ENCODE data around the gene MTARC2.

MTARC2 gene

DNA sequence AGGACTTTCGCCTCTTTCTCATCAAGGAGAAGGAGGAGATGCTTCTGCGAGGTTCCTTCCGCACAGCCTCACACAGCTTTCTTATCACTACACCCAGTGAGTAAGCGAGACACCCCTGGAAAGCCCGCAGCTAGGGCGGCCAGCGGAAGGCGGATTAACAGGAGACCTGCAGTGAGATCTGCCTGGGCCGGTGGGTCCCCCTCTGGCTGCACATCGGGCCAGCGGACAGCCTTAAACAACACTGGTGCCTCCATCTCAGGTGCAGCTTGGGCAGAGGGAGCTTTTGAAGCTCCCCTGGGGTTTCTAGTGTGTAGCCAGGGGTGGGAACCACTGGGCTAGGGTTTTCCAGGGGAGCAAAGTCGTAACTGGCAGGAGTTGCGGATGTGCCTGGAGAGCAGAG lies 21.1 kb downstream of the MTARC2 start:
- no peak for DNase-seq (ENCODE audit: low read depth)

DNA sequence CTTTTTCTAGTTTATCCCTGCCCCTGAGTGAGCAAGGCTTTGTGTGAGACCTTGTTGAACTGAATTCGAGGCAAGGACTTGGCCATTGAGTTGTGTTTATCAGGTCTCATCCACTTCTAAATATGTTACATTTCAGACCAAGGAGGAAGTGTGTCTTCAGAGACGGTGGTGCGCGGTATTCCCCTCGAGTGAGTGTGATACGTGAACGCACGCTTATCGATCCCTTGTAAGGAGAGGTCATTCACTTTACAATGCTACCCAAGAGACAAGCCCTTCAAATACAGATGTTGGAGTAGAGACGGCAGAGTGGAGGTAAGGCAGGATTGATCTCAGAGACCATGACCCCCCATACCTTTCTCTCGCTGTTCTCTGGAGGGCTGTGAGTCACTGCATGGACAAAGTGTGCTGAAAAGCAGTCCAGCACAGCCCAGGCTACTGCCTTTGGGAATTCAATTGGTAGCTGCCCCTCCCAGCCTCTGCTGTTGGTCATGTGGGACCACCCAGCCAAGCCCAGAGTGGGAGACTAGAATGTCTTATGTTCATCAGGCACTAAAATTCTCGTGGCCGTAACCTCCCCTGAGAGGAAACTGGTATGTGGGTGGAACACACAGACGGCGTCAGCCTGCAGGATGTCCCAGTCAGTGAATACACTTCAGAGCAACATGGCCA lies 22.3 kb downstream of the MTARC2 start:
- DNase-seq (ENCODE audit: low read depth), result no peak

DNA sequence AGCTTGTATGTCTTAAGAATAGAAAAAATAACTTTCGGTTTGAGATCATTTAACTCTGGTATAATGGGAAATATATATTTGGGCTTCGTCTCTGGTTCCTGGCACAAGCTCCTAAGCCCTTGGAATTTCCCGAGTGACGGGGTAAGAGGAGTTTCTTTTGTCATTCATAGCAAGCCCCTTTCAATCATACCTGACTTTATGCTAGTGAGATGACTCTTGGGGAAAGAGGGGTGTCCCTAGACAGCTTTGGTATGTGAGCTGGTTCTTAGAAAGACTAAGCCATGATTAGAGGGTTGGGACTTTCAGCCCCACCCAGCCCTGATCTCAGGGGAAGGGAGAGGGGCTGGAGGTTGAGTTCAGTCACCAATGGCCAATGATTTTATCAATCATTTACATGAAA lies 24.7 kb downstream of the MTARC2 start:
- DNase-seq (ENCODE audit: low read depth), result no peak

DNA sequence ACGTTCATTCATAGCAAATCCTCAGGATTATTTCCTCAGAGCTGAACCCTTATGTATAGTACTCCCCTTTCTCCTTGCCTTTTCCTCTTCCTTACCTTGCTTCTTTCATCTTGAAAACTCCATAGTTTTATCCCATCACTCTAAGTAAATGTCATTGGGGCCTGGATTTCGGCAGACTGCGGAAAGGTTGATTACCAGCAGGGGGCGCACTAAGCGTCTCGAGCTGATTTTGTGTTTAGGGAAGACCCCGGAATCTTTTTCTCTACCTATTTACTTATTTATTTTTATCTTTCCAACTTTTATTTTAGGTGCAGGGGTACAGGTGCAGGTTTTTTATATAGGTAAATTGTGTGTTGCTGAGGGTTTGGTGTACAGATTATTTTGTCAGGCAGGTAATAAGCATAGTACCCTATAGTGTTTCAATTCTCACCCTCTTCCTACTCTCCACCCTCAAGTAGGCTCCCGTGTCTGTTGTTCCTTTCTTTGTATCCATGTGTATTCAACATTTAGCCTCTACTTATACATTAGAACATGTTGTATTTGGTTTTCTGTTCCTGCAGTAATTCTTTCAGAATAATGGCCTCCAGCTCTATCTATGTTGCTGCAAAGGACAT lies 27.2 kb downstream of the MTARC2 start:
- DNase-seq (ENCODE audit: low read depth), result no peak

DNA sequence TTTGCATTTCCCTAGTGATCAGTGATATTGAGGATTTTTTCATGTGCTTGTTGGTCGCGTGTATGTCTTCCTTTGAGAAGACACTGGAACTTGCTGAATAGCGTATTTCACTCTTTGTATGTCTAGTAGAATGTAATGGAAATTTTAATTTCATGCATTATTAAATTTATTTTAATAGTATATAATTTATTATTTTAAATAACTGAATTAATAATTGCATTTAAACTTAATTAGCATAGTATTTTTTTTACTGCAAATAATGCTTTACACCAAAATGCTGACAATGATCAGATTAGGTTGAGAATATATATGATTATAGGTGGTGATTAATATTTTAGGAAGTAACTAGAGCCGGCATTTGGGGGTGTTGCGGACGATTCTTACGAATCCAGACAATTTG lies 28.1 kb downstream of the MTARC2 start:
- no peak for DNase-seq (ENCODE audit: low read depth)

DNA sequence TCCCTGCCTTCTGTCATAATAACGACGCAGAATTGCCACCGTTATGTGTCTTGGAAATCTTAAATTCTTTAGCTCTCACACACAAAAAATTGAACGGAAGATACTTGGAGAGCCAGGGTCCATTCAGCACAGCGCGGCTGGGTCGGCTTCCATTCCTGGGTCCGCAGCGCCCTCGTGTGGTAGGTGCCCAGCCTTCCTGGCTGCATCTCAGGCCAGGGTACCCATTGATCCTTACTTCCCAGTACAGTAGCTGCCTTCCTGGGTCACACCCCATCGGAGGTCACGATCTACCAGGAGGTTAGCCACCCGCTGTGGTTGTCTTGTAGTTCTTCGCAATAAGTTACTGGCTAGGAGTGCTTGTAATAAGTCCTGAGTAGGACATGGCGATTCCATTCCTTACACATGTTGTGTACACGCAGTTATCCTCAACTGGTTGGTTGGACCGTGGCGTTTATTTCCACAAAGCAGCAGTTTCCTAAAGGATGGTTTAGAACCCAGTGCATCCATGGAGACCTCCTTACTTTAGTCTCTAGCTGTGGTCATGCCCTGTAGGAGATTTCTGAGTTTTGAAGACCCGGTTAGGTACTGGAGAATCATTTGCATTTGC lies 28.7 kb downstream of the MTARC2 start:
- DNase-seq (ENCODE audit: low read depth), result no peak

DNA sequence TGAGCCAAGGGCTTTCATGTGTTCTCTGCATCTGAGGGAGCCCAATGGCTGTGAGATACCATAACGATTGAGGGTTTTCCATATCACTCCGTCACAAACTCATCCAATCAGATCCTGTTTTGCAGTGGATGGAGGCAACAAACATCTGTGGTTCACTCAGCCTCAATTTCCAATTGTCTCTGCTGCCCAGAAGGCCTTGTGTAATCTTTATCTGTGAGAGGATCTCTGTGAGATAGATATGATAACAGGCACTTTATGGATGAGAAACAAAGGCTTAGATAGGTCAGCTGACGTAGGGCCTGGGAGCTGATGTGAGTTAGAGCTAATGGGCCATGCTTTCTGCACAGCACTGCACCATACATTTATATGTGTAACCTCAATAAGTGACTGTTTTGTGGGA lies 35.3 kb downstream of the MTARC2 start:
- no peak for DNase-seq (ENCODE audit: low read depth)

DNA sequence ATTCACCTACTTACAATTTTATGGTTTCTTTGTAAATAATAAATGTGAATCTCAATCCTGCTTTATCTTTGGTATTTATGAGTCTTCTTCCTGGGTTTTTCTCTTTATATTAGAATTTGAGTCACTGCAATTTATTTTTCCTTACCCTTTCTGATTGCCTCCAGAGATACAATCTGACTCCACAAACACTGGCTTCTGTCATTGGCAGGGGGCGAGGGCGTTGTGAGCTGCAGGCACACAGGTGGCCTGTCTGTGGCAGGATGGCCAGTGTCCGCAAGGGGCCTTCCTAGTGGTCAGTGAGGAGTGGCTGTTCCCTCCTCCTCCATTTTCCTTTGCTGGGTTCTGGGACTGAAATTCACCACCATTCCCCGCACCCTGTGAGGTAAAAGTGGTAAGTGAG lies 36.6 kb downstream of the MTARC2 start:
- DNase-seq (ENCODE audit: low read depth), result no peak

DNA sequence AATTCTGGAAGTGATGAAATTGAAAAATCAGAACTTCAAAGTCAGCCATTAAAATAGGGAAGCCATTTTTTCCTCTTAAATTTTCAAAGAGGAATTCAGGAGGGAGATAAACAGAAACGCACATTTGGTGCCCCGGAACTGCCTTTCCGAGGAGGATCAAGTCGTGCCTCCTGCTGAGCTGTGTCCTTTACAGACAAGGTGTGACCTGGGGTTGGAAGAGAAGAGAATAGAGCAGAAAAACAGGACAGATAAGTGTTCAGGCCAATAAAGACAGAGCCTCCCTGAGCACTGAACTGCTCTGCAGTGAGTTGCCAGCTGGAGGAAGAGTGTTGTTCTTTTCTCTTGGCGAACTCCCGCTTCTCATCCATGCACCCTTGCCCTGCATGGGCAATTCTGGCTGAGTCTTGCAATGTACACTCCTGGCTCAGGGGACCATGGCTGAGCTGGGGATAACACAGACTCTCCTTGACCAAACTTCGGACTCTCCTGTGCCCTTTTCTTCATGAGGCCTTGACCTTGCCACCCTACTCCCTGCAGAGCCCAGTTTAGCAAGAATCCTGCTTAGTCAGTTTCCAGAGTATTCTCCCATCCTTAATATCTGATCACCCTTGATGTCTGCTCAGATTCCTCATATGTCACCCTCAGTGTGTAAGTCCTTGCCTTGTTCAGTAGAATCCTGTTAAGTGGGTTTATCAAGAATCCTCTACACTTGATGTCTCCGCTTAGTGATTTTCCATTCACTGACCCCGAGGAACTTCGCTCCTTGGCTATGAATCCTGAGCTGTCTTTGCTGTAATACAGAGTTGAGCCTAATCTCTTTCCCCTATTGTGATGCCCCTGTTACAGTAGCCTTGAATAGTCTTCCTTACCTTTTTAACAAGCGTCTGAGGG lies 37.3 kb downstream of the MTARC2 start:
- no peak for DNase-seq (ENCODE audit: low read depth)

DNA sequence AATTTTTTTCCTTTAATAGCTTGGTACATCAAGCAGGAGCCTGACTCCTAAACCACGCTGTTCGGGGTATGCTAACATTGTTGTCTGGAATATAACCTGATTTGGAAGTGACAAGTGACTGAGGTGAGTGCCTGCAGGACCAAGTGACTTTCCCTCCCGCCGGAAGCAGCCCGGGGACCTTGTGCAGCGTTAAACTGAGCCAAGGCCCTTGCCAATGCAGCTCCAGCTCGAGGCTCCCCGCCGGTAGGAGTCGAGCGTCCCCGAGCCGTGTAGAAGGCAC lies 37.9 kb downstream of the MTARC2 start:
- no peak for DNase-seq (ENCODE audit: low read depth)

DNA sequence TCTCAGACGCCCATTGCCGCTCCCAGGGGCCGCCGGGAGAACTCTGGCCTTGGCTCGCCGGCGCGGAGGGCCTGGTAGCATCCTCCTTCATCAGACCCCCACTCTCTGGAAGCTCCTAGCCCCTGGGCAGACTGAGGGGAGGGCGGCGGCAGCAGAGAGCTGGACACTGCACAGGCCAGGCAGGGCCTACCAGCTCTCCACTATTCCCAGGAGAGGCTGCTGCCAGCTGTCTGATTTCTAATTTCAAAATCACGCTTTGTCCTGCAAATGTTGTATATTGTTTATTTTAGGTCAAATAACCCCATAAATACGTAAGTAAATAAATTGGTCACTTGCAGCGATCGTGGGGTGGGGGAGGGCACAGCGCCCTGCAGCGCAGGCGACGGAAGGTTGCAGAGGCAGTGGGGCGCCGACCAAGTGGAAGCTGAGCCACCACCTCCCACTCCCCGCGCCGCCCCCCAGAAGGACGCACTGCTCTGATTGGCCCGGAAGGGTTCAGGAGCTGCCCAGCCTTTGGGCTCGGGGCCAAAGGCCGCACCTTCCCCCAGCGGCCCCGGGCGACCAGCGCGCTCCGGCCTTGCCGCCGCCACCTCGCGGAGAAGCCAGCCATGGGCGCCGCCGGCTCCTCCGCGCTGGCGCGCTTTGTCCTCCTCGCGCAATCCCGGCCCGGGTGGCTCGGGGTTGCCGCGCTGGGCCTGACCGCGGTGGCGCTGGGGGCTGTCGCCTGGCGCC lies 38.4 kb downstream of the MTARC2 start, which contains the start of gene MTARC1:
Gene MTARC1 (plus strand): TSS at position 577 of the 732 bp plus-strand sequence. CDS start 32 bp downstream, at position 609.
- no peak for DNase-seq (ENCODE audit: low read depth)

DNA sequence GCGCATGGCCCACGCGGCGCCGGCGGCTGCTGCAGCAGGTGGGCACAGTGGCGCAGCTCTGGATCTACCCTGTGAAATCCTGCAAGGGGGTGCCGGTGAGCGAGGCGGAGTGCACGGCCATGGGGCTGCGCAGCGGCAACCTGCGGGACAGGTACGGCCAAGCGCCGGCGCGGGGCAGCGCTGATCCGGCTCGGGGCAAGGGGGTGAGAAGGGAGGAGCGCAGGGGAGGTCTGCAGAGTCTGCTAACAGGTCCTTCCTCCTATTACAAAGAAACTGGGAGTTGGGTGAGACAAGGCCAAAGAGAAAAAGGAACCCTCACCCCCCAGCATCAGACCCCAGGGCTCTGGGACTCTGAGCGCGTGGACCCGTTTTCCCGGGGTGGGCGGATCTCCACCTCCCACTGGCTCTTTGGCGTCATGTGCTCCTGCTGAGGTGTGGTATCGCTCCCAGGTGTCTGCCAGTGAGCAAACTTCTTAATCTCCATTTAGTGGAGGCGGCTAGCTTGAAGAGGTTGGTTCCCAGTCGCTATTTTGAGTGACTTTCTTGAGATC lies 39.0 kb downstream of the MTARC2 start:
- no peak for DNase-seq (ENCODE audit: low read depth)

DNA sequence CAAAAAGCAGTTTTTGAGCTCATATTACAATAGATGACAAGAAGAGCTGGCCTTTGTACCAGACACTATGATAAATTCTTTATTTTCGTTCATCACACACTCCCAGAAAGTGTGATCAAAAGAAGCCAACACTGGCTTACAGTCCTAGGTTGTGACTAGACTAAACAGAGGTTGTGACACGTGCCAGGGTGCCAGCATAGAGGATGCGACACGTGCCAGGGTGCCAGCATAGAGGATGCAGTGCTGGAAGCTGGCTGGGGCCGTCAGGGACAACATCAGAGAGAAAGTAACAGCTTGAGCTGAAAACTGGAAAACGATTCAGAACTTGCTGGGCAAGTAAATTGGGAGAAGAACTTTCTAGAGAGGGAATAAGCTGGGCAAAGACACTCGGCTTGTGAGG lies 40.8 kb downstream of the MTARC2 start:
- no peak for DNase-seq (ENCODE audit: low read depth)

DNA sequence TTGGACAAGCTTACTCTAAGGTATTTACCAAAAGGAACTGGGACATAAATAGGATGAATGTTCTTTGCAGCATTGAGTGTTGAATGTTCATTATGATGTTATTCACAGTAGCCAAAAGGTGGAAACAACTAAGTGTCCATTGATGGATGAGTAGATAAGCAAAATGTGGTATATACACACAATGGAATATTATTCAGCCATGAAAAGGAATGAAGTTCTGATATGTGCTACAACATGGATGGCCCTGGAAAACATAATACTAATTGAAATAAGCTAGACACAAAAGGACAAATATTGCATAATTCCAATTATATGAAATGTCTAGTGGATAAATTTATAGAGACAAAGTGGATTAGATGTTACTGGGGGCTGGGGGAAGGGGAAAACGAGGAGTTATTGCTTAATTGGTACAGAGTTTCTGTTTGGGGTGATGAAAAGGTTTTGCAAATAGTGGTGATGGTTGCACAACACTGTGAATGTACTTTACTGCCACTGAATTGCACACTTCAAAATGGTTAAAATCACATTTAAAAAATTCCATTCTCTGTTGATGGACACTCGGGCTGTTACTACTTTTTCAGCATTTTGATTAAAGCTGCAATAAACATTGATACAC lies 41.5 kb downstream of the MTARC2 start:
- no peak for DNase-seq (ENCODE audit: low read depth)

DNA sequence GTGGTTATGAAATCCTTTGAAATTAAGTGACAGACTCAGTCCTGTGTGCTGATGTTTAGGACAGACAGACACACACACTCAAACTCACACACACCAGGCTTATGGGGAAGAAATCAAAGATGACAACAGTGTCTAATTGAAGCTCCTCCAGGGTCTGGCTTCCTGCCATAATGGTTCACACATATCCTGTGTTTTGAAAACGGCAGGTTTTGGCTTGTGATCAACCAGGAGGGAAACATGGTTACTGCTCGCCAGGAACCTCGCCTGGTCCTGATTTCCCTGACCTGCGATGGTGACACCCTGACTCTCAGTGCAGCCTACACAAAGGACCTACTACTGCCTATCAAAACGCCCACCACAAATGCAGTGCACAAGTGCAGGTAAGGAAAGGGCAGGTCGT lies 43.2 kb downstream of the MTARC2 start:
- DNase-seq (ENCODE audit: low read depth), result no peak

DNA sequence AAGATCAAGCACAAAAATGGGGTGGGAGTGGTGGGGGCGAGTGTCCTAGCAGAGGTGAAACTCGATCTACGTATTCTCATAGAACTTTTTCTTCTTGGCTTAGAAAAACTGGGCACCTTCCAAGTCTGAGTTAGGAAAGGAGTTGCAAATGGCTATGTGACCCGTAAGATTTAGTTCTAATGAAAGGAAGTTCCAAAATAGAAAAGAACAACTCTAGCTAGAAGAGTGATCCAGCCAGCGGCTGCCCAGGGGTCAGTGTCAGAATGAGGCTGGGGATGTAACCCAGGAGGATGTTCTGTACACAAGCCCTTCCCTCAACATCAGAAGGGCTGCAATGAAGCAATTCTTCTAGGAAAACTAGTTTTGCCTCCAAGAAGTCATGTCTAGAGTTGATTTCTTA lies 43.8 kb downstream of the MTARC2 start:
- DNase-seq (ENCODE audit: low read depth), result no peak

DNA sequence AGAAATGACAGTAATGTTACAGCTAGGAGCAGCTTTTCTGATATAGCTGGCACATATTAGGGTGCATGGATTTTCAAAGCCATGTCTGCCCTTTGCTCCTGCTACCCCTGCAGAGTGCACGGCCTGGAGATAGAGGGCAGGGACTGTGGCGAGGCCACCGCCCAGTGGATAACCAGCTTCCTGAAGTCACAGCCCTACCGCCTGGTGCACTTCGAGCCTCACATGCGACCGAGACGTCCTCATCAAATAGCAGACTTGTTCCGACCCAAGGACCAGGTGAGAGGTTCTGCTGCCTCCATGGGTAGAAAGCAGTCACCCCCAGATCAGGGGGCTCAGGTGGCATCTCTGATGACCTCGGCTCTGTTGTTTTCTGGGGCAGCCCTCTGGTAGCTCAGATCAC lies 48.4 kb downstream of the MTARC2 start:
- DNase-seq (ENCODE audit: low read depth), result no peak

DNA sequence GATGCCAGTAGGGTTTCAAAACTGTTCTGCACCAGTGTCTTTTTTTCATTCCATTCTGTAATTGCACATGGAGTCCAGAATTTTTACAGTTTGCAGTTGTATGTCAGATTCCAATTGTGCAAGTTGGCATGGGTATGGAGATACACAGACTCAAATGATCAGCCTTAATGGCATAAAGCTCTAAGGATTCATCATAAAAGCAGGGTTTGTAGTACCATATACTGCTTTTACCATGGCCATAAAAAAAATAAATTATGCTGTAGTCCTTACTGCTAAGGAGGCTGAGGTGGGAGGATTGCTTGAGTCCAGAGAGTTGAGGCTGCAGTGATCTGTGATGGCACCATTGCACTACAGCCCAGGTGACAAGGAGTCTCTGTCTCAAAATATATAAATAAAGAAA lies 48.9 kb downstream of the MTARC2 start:
- DNase-seq (ENCODE audit: low read depth), result no peak

DNA sequence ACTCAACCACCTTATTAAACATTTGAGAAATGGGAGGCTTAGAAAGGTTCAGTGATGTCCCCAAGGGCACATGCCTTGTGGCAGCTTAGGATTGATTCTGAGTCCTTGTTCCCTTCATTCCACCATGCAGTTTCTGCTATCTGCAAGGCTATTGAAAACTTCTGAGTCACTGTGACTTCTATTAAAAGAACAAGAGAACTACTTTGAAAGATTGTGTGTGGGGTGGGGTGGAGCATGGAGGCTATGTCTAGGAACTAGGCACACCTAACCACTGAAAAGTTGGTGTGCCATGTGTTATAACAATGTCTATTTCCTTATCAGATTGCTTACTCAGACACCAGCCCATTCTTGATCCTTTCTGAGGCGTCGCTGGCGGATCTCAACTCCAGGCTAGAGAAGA lies 49.4 kb downstream of the MTARC2 start:
- DNase-seq (ENCODE audit: low read depth), result no peak

DNA sequence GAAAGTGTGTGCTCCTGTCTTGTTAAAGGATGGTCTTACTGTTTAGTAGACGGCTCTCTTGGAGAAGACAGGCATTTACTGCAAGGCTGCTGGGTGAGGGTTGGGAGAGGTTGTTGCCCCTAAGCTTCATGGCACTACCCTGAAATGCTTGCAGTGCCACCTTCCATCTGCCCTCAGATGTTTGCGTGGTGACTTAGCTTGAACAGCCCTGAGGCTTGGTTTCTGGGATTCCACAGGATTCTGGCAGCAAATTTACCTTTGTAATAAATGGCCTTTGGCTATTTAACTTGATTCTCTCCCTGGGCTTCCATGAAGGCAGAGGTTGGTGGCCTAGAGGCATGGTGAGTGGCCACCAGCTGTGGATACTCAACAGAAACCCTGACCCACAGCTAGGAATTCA lies 50.2 kb downstream of the MTARC2 start:
- DNase-seq (ENCODE audit: low read depth), result no peak

DNA sequence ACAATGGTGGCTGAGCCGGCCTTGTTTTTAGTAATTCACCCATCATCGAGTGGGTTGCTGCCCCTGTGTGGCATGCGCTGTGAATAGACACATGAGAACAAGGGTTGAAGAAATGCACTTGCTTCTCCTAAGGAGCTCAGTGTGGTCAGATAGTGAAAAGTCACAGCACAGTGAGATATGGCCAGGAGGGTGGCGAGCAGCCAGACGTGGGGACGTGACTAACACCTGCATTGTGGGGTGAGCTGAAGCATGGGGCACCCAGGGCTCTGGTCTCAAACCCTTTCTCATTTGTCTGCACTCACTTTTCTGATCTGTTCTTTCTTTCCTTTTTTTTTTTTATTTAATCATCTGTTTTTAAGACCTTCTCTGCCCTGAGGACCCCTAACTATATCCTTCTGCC lies 52.1 kb downstream of the MTARC2 start:
- no peak for DNase-seq (ENCODE audit: low read depth)
